Diencephalon (tissue), 1 donor: Measurements from ENCODE around the gene WNK1. TPM values are rescaled to one million over a fixed set of nuclear protein-coding genes. Genes with fewer than 3 reads are reported as not detected.

Experiments
- small RNA-seq: library from RNA; depleted of rRNA; stranded (forward); fragments of <200 nt; gene quantifications from one replicate; pipeline ENCODE3, GENCODE V24; 2014
- total RNA-seq: library from RNA; depleted of rRNA; stranded (reverse); fragments of >200 nt; gene quantifications from one replicate; pipeline ENCODE4 v1.2.3, GENCODE V29; 2014

WNK1 gene
- total RNA-seq: 91.1 TPM

DNA sequence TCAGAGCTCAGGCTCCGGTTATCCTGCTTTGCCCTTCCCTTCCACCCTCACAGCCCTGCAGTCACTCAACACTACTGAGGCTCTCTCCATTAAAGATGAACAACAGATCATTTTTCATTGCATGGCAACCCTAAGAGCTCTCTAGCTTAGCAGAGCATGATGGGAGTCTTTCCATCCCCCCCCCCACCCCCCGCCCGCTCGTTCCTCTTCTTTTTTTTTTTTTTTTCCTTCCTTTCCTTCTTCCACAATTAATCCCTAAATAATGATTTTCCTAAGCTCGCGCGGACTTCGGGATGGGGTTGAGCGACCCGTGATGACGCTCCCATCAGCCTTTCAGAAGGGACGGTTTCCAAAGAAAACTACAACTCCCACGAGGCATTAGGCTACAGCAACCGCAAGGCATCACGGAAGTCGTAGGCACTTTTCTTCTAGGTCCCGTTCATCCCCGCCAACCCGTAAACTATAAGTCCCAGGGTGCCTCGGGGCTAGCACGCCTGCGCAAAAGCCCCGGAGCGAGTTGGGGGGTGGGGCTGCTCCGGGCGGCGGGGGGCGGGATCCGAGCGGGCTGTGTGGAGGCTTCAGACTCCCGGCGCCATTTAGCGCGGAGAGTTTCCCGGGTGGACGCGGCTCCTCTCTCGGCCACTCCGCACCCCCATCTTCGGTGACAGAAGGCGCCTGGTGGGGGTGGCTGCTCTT is at the start of gene WNK1:
WNK1 (plus strand) TSS at position 581 of the 696 bp plus-strand sequence. CDS start 987 bp downstream, outside the sequence.

DNA sequence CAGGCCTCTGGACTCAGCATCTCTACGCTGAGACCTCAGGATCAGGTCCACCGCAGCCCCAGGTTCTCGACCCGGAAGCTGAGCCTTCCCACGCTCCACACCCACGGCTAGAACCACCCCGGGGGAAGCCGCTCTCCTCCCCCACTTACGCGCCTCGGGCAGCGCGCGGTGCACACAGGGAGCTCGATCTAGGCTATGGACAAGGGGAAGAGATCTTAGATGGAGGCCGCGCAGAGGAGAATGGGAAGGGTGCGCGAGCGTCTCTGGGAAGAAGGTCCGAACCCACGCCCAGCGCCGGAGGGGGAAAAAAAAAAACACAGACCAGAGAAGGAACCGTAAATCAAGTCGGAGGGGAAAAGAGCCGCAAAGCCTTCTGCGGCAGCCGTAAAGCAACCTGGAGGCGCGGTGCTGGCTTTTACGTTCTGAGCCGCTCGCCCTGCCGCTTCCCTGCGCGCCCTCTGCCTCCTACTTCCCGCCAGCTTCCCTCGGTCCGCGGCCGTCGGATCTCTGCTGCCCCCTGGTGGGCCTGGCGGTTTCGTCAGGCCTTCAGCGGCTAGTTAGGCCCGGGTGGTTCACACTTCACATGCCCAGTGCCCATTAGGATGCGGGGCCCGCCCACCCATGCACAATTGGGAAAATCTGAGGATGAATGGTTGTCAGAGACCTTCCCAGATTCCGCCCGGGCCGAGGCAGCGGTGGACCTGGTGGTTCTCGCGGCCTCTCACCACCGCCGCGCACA is 197.2 kb downstream of the WNK1 start, which contains the start of gene RAD52:
RAD52 (minus strand) TSS at position 242 of the 739 bp plus-strand sequence. CDS start 16,636 bp downstream, outside the sequence.

Small RNAs within 50 kb of the gene (small RNA-seq; reads per million reads assigned to genes)
- gene RNU4ATAC16P: not detected

Other genes with a start within 250 kb of the WNK1 start
- 1.8 TPM for gene NINJ2, start 89.1 kb upstream of the WNK1 start, total RNA-seq
- gene RAD52, start 197.1 kb downstream of the WNK1 start, total RNA-seq: 16.6 TPM
- gene ERC1, start 238.6 kb downstream of the WNK1 start, total RNA-seq: 154 TPM